Endodermal cell (in vitro differentiated cells): ENCODE data around the gene NXT1. TPM values are rescaled to one million over a fixed set of nuclear protein-coding genes. Genes with fewer than 3 reads are reported as not detected.

Experiments used
- DNase-seq: peaks from one replicate; pipeline ENCODE4 v3.0.0-alpha.2; 2017
- H3K27ac ChIP-seq: 2 replicates; pipeline ENCODE4 v1.5.1; 2013; ENCODE audit warnings: mild to moderate bottlenecking, low read depth, low read length, moderate library complexity
- H3K27me3 ChIP-seq: 2 replicates; pipeline ENCODE4 v1.6.1; 2013; ENCODE audit warnings: mild to moderate bottlenecking, low read length, moderate library complexity; ENCODE audit not compliant: insufficient read depth, control insufficient read depth, poor library complexity, severe bottlenecking
- H3K36me3 ChIP-seq: 2 replicates; pipeline ENCODE4 v1.7.0; 2013; ENCODE audit warnings: mild to moderate bottlenecking, low read length, moderate library complexity; ENCODE audit not compliant: control insufficient read depth, insufficient read depth
- H3K4me1 ChIP-seq: one replicate; pipeline ENCODE4 v1.7.0; 2013; ENCODE audit warnings: low read length; ENCODE audit not compliant: control insufficient read depth, insufficient read depth
- H3K4me3 ChIP-seq: 2 replicates; pipeline ENCODE4 v1.5.1; 2013; ENCODE audit warnings: mild to moderate bottlenecking, low read length, moderate library complexity
- H3K9ac ChIP-seq: 2 replicates; pipeline ENCODE4 v1.6.1; 2013; ENCODE audit warnings: mild to moderate bottlenecking, low read length, moderate library complexity; ENCODE audit not compliant: poor library complexity, severe bottlenecking; ENCODE audit errors: extremely low read depth
- H3K9me3 ChIP-seq: 2 replicates; pipeline ENCODE4 v1.6.1; 2013; ENCODE audit warnings: mild to moderate bottlenecking, low read length, moderate library complexity; ENCODE audit not compliant: control insufficient read depth
- H3K27ac Mint-ChIP-seq: 2 replicates; pipeline ENCODE4 v1.8.0; 2020; ENCODE audit warnings: mixed read lengths
- H3K27me3 Mint-ChIP-seq: 2 replicates; pipeline ENCODE4 v1.8.0; 2021; ENCODE audit warnings: mild to moderate bottlenecking, mixed read lengths; ENCODE audit not compliant: insufficient read depth
- H3K36me3 Mint-ChIP-seq: 2 replicates; pipeline ENCODE4 v1.8.0; 2020; ENCODE audit warnings: low read depth, mixed read lengths
- H3K4me1 Mint-ChIP-seq: 2 replicates; pipeline ENCODE4 v1.8.0; 2020; ENCODE audit warnings: mixed read lengths
- H3K4me3 Mint-ChIP-seq: 2 replicates; pipeline ENCODE4 v1.8.0; 2020; ENCODE audit warnings: mild to moderate bottlenecking, moderate library complexity, mixed read lengths
- H3K9me3 Mint-ChIP-seq: 2 replicates; pipeline ENCODE4 v1.8.0; 2020; ENCODE audit warnings: mild to moderate bottlenecking, mixed read lengths
- WGBS, 2 experiments: methylation state at CpG; one replicate each; pipeline versions ENCODE4 v1.1.5 to v1.1.7; 2013; ENCODE audit warnings: missing lambda C conversion rate in 2 of 2, mixed read lengths in 1 of 2; ENCODE audit not compliant: insufficient coverage in 1 of 2, insufficient read length in 1 of 2; 5-methylcytosine and 5-hydroxymethylcytosine counted together
- total RNA-seq, 2 donors: library from RNA; stranded (reverse); fragmentation: NEBNext Ultra II Directional in 1 of 2; extraction: Animal tissue kit (Norgen Biotek cat#: 25700) in 1 of 2; gene quantifications; 2 replicates in 1 of 2; 3 replicates in 1 of 2; pipeline ENCODE4 v1.2.1, GENCODE V29; 2021
- TF ChIP-seq, protein P1 (sequence below): fragments of 200-600 bp; sonication (generic); conservative IDR thresholded peaks from 2 replicates; pipeline ENCODE4 v1.5.0; 2021; ENCODE audit warnings: antibody characterized with exemption, mild to moderate bottlenecking

Gene NXT1
- total RNA-seq, 2 donors from 2014 or later = 16.8 to 19.5 TPM

DNA sequence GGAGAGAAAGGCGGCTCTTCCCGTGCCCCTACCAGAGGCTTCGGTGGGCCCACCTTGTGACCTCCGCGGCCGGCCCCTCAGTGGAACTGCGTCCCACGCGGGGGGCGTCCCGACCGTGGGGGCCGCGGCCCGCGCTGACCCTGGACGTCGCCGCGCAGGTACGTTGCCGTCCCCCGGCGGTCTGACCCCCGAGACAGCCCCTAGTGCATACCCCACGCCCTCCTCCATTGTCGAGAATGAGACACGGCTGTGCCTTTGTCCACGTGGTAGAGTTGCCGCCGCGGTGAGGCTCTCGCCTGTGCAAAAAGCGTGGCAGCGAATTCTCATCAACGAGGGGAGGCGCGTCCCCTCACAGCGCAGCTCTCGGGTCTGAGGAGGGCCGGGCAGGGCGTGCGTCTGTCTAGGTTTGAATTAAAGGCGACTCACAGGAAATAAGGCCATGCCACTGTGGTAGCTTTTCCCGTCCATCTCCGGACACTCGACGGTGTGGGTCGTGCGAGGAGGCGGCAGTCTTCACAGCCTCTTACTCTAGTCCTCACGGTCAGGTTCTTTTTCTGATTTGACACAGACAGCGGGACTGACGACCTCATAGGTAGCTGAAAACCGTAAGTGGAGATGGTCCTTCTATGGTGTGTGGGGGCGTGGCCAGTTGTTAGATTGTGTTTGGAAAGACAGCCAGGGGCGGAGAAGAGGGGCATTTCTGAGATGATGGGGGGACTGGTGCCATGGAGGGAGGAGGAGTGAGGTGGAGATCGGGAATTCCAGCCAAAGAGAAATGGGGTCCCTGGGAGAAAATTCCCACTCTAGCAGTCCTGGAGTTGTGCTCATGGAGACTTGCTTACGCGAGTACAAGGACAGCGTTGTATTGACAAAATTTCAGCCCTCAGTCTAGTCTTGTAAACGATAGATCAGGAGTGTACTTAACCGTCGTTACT is 580 bp downstream of the NXT1 start:
- Mint-ChIP-seq H3K9me3 (no peaks in the 10 kb centered on the region), H3K27ac (peak overlapping the region; percentile 92), H3K4me1 (peaks cover 24% of the 10 kb centered on the region), H3K4me3 (peak overlapping the region; percentile 85), H3K27me3 (no peaks in the 10 kb centered on the region), H3K36me3 (peaks cover 12% of the 10 kb centered on the region)
- WGBS, 2 experiments = 3 to 5% methylated on average over 21 to 64 of the region's 64 CpGs
- H3K4me3 ChIP-seq = peak overlapping the region; percentile 95
- peak; percentile 84 for DNase-seq
- H3K36me3 ChIP-seq = peaks cover 26% of the 10 kb centered on the region
- peak overlapping the region; percentile 79 for H3K27ac ChIP-seq
- H3K9ac ChIP-seq = peak overlapping the region; percentile 71
- H3K4me1 ChIP-seq = peaks cover 7% of the 10 kb centered on the region
- TF ChIP-seq, protein P1, sequence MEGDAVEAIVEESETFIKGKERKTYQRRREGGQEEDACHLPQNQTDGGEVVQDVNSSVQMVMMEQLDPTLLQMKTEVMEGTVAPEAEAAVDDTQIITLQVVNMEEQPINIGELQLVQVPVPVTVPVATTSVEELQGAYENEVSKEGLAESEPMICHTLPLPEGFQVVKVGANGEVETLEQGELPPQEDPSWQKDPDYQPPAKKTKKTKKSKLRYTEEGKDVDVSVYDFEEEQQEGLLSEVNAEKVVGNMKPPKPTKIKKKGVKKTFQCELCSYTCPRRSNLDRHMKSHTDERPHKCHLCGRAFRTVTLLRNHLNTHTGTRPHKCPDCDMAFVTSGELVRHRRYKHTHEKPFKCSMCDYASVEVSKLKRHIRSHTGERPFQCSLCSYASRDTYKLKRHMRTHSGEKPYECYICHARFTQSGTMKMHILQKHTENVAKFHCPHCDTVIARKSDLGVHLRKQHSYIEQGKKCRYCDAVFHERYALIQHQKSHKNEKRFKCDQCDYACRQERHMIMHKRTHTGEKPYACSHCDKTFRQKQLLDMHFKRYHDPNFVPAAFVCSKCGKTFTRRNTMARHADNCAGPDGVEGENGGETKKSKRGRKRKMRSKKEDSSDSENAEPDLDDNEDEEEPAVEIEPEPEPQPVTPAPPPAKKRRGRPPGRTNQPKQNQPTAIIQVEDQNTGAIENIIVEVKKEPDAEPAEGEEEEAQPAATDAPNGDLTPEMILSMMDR = no peak
- no peaks in the 10 kb centered on the region for H3K9me3 ChIP-seq
- no peaks in the 10 kb centered on the region for H3K27me3 ChIP-seq

DNA sequence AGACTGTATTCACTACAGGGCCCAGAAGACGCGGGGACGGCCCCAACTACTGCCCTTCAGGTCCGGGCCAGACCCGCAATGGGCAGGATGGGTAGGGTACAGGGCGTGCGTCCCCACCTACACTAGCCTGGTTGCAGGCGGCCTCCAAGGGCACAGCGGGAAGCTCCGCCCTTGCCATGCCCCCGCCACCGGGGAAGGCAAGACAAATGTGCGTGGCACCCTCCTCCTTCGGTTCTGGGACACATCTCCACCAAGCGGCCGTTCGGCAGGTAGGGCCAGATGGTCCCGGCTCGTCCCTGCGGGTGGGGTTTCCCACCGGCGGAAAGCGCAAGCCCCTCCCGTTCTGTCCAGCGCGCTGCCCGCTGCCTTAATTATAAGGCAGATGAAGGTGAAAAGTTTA is 5.6 kb downstream of the NXT1 start:
- TF ChIP-seq, protein P1 = peak; percentile 58
- Histone ChIP-seq H3K4me3 (no peak overlapping the region), H3K9ac (no peak overlapping the region), H3K36me3 (peaks cover 26% of the 10 kb centered on the region), H3K27ac (no peak overlapping the region), H3K9me3 (no peaks in the 10 kb centered on the region), H3K27me3 (no peaks in the 10 kb centered on the region), H3K4me1 (peaks cover 10% of the 10 kb centered on the region)
- Mint-ChIP-seq H3K9me3 (no peaks in the 10 kb centered on the region), H3K27ac (peak overlapping the region; percentile 61), H3K4me1 (peaks cover 23% of the 10 kb centered on the region), H3K36me3 (peaks cover 12% of the 10 kb centered on the region), H3K27me3 (no peaks in the 10 kb centered on the region), H3K4me3 (peak overlapping the region; percentile 83)
- WGBS, 2 experiments = 89 to 90% methylated on average over 15 to 27 of the region's 27 CpGs
- DNase-seq = peak; percentile 85

DNA sequence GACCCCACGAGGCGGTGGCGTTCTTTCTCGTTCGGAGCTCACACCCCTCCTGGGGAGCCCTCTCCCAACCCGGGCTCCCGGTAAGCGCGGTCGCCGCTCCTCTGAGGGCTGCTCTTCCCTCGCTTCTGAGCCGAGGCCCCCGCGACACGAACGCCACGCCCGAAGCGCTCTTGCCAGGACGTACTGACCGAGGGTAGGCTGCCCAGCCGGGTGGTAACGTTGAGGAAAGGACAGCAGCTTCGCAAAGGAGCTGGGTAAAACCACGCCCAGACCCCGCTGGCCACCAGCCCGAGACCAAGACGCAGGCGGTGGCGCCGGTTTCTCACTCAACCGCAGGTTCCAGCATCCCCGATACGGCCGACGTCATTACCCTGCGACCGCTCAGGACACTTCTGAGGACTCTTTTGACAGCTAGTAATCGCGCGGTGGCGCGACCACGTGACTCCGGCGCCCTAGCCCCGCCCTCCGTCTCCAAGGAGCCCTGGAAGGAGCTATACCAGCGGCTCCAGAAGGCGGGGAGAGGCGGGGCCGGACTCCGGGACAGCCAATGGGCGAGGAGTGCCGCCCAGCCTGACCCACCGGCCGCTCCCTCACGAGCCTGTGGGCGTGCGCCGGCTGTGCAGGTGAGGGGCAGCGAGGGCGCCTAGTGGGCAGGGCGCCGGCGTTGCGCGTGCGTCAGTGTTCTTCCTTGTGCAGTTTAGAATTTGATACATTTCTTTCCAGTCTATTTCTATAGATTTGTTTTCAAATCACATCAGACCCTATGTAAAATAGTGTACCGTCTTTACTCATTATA is 7.4 kb downstream of the NXT1 start:
- peaks cover 10% of the 10 kb centered on the region for H3K4me1 ChIP-seq
- H3K27ac ChIP-seq = peak overlapping the region; percentile 82
- peak; percentile 100 for DNase-seq
- Mint-ChIP-seq H3K4me1 (peaks cover 20% of the 10 kb centered on the region), H3K36me3 (peaks cover 10% of the 10 kb centered on the region), H3K27ac (peak overlapping the region; percentile 97), H3K4me3 (peak overlapping the region; percentile 83), H3K27me3 (no peaks in the 10 kb centered on the region), H3K9me3 (no peaks in the 10 kb centered on the region)
- TF ChIP-seq, protein P1 = peak; percentile 35
- peak overlapping the region; percentile 90 for H3K9ac ChIP-seq
- H3K27me3 ChIP-seq = no peaks in the 10 kb centered on the region
- peaks cover 26% of the 10 kb centered on the region for H3K36me3 ChIP-seq
- H3K9me3 ChIP-seq = no peaks in the 10 kb centered on the region
- WGBS, 2 experiments = 0% methylated on average over 34 to 71 of the region's 71 CpGs
- peak overlapping the region; percentile 91 for H3K4me3 ChIP-seq
